ENCODE measurements around the gene GPATCH2.
A peak's percentile ranks its signal among the peaks of the same experiment; 100 is the strongest.

GPATCH2 gene

DNA sequence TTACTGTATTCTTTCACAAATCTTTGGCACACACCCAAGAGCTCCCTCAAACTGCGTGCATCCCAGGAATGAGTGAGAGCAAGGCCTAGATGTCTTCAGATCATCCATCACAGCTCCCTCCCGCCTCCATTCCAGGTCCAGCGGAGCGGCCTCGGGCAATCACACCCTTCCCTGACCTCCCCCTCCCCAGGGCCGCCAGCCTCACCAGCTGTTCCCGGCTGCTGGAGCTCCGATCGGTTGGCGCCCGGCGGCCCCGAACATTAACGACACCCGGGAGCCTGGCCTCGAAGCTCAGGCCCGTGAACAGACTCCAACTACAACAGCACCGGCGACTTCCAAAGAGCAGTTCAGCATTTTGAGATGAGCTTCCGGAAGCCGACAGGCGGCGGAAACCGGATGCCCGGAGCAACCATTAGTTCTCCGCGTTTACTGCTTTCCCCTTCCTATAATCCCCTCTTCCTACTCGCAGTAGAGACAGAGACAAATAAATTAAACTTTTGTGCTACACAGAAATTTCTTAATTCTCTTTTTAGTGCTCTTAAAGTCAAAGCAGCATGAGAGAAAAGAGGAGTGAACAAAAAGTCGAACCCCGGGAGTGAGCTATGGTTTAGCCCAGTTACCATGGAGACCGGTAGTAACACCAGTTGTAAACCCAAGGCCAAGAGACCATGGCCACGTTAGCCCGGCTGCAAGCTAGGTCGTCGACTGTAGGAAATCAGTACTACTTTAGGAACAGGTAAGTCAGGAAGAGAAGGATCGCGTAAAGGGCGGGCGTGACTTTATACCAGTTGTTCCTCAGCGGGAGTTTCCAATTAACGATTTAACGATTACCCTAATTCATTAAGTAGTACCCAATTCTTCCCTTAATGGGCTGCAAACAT is at the start of gene GPATCH2, which contains the start of gene SPATA17:
TSS of gene GPATCH2 (minus strand) at position 380 of the 881 bp plus-strand sequence. CDS start at position 261, 119 bp downstream.
TSS of gene SPATA17 (plus strand) at position 634 of the 881 bp plus-strand sequence. CDS start at position 669, 35 bp downstream.
- intact Hi-C loops (cut with DNase I): no loop called here
- DNase-seq: peak; percentile 63 to 96 (median 76)

DNA sequence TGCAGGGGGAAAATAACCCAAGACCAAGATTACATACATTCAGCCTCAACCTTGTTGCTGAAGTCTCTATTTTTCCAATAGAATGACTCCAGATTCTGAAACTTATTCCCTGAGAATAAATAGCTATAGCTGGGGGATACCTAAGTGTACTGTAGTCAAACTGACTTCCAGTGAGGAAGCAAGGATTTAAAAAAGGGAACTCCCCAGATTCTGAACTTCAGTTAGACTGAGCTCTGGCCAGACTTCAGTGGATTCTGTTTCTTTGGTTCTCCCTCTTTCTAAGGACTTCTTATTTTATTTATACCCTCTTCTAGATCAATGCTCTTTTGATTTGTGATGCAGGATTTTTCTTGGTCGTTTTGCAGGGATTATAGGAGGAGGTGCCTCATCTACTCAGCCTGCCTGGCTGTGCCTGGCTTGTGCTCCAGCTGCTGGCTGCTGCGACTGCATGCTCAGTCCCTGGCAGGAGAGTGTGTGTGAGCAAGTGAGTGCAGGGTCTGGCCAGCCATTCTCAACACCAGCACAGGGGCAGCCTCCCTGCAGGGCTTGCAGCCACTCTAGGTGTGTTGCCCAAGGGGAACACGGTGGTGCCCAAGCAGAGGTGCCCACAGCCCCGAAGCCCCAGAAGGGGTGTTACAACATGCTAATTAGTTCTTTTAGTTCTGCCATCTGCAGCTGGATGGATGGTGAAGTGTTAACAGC is 43.3 kb upstream of the GPATCH2 start:
- peak in 1 of 10 donors; percentile 81 for DNase-seq
- intact Hi-C loops (cut with DNase I): no loop called here

GRCh38 chr1:217673387-217673786 is 42.5 kb upstream of the GPATCH2 start:
- no peak for DNase-seq
- intact Hi-C loops (cut with DNase I): no loop called here

- no peak for DNase-seq
- intact Hi-C loops (cut with DNase I): loop anchor here (10.0 kb wide), 1 partner anchor 1874 kb away; no protein-coding TSS in a partner anchor
These were observed 37.6 kb upstream of the GPATCH2 start for GRCh38 chr1:217668351-217668940.

GRCh38 chr1:217661407-217661806 is 30.5 kb upstream of the GPATCH2 start:
- intact Hi-C loops (cut with DNase I): loop anchor here (10.0 kb wide), 1 partner anchor 1867 kb away; no protein-coding TSS in a partner anchor
- no peak for DNase-seq

DNA sequence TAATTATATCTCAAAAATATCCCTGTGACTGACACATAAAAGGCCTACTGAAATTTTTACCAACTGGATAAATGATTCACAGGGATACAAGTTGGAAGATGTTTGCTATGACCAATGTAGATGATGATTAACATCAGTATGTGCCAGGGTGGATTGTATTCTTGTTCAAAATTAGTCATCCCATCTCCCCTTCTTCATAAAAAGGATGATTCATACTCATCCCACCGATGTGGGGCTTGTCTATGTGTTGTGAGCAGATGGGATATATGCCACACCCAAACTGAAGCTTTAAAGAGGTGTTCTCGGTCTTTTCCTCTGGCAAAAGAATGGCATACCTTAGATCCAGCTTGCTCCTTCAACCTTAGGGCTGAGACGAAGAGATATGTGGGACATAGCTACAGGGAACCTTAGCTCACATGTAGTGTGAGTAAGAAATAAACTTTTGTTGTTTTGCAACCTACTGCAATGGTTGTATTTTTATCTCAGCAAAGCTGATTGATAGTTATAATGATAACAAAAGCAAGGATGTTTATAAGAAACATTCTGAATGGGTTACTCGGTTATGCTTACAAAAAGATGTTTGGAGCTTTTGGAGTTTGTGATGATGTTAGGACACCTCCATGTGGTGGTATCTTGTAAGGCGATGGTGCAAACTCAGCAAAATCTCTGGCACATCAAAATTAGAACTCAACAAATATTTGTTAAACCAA is 29.6 kb upstream of the GPATCH2 start:
- DNase-seq: no peak
- intact Hi-C loops (cut with DNase I): loop anchor here (10.0 kb wide), 1 partner anchor 1866 kb away; no protein-coding TSS in a partner anchor

DNA sequence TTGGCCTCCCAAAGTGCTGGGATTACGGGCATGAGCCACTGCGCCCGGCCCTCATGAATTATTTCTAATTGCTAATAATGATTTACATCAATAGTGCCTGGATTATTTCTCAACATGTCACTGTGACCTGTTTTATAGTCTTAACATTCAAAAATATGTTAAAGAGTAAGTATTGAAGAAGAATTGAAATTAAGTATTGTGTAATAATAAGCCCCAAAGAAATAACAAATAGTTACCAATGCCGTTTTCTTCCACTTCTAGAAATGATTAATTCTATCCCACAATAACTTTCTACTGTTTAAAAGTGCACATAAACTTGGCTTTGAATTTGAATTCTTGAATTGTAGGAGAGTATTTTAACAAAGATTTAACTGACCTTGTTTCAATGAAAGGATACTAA is 19.8 kb upstream of the GPATCH2 start:
- intact Hi-C loops (cut with DNase I): no loop called here
- no peak for DNase-seq

- no peak for DNase-seq
- intact Hi-C loops (cut with DNase I): no loop called here
These were observed 16.9 kb upstream of the GPATCH2 start for GRCh38 chr1:217647791-217648190.

- intact Hi-C loops (cut with DNase I): no loop called here
- no peak for DNase-seq
These were observed 11.6 kb upstream of the GPATCH2 start for GRCh38 chr1:217642455-217642854.

DNA sequence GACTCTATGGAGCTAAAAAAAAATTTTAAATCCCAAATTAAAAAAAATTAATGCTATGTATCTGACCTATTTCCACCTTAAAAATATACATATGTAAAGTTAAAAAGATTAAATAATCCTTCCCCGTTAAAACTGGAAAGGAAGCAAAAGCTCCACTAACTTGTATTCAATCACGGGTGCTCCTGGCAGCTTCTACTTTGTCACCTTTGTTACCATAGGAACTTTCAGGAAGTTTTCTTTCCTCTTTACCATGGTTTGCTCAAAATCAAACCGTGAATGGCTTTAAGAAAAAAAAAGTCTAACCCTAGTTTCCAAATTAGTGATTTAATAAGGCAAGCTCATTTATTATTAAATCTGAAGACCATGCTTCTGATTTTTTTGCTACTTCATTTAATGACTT is 3.5 kb downstream of the GPATCH2 start:
- intact Hi-C loops (cut with DNase I): no loop called here
- no peak for DNase-seq

DNA sequence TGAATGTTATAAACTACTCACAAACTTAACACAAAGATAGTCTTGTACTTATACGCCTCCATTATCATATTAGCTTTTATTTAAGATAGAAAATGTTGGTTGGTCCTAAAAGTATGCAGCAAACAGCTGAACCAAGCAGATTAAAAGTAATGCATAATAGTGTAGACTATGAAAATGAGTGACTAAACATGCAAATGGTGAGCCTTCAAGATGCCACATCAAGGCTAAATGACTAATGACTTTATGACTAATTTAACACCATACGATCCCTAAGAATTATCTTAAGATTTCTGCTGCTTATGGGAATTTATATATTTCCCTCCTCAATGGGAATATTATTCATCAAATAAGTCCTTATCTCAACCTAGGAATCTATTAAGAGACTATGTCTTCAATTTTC is 4.6 kb downstream of the GPATCH2 start:
- intact Hi-C loops (cut with DNase I): no loop called here

GRCh38 chr1:217622042-217622441 is 8.8 kb downstream of the GPATCH2 start:
- DNase-seq: no peak
- intact Hi-C loops (cut with DNase I): no loop called here

More for the DNA sequence above, 4.6 kb downstream of the GPATCH2 start:
- DNase-seq: no peak

DNA sequence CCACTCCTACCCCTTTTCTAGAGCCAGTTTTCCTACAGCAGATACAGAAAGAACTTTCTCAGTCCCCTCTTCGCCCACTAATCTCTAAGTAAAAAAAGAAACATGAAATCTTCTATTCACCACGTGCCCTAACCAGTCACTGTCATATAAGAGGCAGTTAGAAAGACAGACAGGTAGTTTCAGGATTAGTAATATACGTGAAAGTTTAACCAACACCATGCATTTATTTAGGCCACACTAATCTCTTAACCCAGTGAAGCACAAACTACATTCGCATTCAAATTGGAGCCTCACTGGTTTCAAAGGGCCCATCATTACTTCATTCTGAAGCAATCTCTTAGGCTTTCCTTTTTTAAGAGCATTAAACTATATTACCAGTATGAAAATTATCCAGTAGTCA is 10.1 kb downstream of the GPATCH2 start:
- DNase-seq: no peak
- intact Hi-C loops (cut with DNase I): no loop called here

GRCh38 chr1:217617126-217617525 is 13.8 kb downstream of the GPATCH2 start:
- DNase-seq: no peak
- intact Hi-C loops (cut with DNase I): no loop called here

DNA sequence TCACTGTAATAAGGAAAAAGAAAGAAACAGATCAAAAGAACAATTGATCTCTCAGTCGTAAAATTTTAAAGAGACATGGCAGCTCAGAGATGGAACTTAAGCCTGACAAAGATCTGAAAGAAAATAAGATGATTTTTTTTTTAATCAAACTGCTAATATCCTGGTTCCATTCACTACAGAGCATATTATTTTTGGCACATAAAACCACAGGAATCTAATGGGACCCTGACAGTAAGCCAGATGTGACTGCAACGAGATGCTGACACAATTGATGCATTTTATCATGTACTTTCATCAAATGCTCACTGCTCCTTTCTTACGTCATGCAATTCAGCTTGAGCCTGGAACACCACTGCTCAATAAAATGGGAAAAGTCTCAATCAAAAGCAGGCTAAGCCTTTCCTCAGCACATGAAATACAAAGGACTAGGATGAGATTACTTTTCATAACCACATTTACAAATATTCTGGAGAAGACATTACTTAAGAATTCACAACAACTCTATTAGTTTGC is 16.6 kb downstream of the GPATCH2 start:
- intact Hi-C loops (cut with DNase I): no loop called here

GRCh38 chr1:217605390-217605789 is 25.5 kb downstream of the GPATCH2 start:
- intact Hi-C loops (cut with DNase I): no loop called here
- DNase-seq: no peak

More for the DNA sequence above, 16.6 kb downstream of the GPATCH2 start:
- DNase-seq: no peak

- DNase-seq: no peak
- intact Hi-C loops (cut with DNase I): no loop called here
These were observed 28.5 kb downstream of the GPATCH2 start for GRCh38 chr1:217602380-217602779.

- no peak for DNase-seq
- intact Hi-C loops (cut with DNase I): no loop called here
These were observed 31.7 kb downstream of the GPATCH2 start for GRCh38 chr1:217599154-217599553.

DNA sequence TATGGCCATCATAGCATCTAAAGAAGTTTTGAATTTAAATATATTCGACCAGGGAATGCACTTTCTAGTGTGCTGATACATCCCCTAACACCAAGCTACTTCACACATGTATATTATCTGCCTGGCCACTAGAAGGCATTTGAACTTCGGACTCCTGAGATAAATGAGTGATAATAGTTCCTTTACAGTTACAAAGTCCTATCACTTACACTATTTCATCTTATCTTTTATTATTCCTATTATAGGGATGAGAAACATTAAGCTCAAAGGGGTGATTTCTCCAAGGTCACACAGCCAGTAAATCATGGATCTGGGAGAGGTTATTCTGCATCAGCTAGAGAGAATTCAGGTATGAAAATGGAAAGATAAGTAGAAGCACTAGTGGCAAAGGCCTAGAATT is 40.3 kb downstream of the GPATCH2 start:
- no peak for DNase-seq
- intact Hi-C loops (cut with DNase I): no loop called here

GRCh38 chr1:217586586-217586985 is 44.3 kb downstream of the GPATCH2 start:
- intact Hi-C loops (cut with DNase I): no loop called here
- DNase-seq: no peak

Measured in posterior cingulate gyrus (tissue), 11 donors.